Activated CD4-positive, alpha-beta T cell treated with anti-CD3 and anti-CD28 coated beads, Interleukin-2, amount 50 U/mL, for 4 hours (primary cell): ENCODE measurements around the gene ITPR1.

ENCODE experiments used
- DNase-seq, 2 experiments: peaks; one replicate each; pipeline ENCODE4 v3.0.0-alpha.2; 2020

Gene ITPR1

GRCh38 chr3:4795905-4796304, 302.8 kb downstream of the ITPR1 start:
- no peak for DNase-seq

- no peak for DNase-seq
Observed at GRCh38 chr3:4797201-4797705, 304.1 kb downstream of the ITPR1 start.

GRCh38 chr3:4799266-4800256, 306.4 kb downstream of the ITPR1 start:
- DNase-seq: no peak

GRCh38 chr3:4800595-4800994, 307.4 kb downstream of the ITPR1 start:
- DNase-seq: no peak

- no peak for DNase-seq
Observed at GRCh38 chr3:4801892-4802291, 308.7 kb downstream of the ITPR1 start.

GRCh38 chr3:4802903-4803302, 309.8 kb downstream of the ITPR1 start:
- no peak for DNase-seq

- no peak for DNase-seq
Observed at GRCh38 chr3:4804161-4805058, 311.3 kb downstream of the ITPR1 start.

- no peak for DNase-seq
Observed at GRCh38 chr3:4805662-4806061, 312.5 kb downstream of the ITPR1 start.

- DNase-seq: no peak
Observed at GRCh38 chr3:4806535-4807108, 313.5 kb downstream of the ITPR1 start.

GRCh38 chr3:4807381-4808280, 314.5 kb downstream of the ITPR1 start:
- DNase-seq: no peak

- DNase-seq: no peak
Observed at GRCh38 chr3:4808637-4809036, 315.5 kb downstream of the ITPR1 start.

GRCh38 chr3:4809922-4810321, 316.8 kb downstream of the ITPR1 start:
- DNase-seq: no peak

- no peak for DNase-seq
Observed at GRCh38 chr3:4812591-4812990, 319.4 kb downstream of the ITPR1 start.

- no peak for DNase-seq
Observed at GRCh38 chr3:4813909-4814304, 320.8 kb downstream of the ITPR1 start.

GRCh38 chr3:4814305-4814903, 321.3 kb downstream of the ITPR1 start:
- no peak for DNase-seq

GRCh38 chr3:4814904-4815574, 321.9 kb downstream of the ITPR1 start:
- DNase-seq: no peak

GRCh38 chr3:4816306-4816705, 323.2 kb downstream of the ITPR1 start:
- DNase-seq: no peak

- DNase-seq: no peak
Observed at GRCh38 chr3:4816718-4817117, 323.6 kb downstream of the ITPR1 start.

- DNase-seq: no peak
Observed at GRCh38 chr3:4817128-4817527, 324.0 kb downstream of the ITPR1 start.

- no peak for DNase-seq
Observed at GRCh38 chr3:4818164-4818563, 325.0 kb downstream of the ITPR1 start.
